ENCODE results near the gene SRRM3. TPM values are rescaled to one million over a fixed set of nuclear protein-coding genes. Genes with fewer than 3 reads are reported as not detected.
A peak's percentile ranks its signal among the peaks of the same experiment; 100 is the strongest.
"Not testable (repeated sequence)": the region's sequence is repeated elsewhere in the genome, so short reads cannot be mapped to it uniquely, and the experiment has no call there.

SRRM3 gene
- total RNA-seq, 1 experiment from 2014 or later = 7.6 TPM

GRCh38 chr7:76231071-76231470, 29.4 kb downstream of the SRRM3 start:
- Histone ChIP-seq H3K36me3 (replicated peaks; ENCODE audit: control insufficient read depth, insufficient read depth, low read length) (no peaks in the 10 kb centered on the region), H3K27me3 (ENCODE audit: control insufficient read depth, insufficient read depth, low read length) (no peaks in the 10 kb centered on the region), H3K4me3 (ENCODE audit: insufficient read depth, low read depth, low read length) (no peak overlapping the region)
- peak; percentile 16 for DNase-seq

DNA sequence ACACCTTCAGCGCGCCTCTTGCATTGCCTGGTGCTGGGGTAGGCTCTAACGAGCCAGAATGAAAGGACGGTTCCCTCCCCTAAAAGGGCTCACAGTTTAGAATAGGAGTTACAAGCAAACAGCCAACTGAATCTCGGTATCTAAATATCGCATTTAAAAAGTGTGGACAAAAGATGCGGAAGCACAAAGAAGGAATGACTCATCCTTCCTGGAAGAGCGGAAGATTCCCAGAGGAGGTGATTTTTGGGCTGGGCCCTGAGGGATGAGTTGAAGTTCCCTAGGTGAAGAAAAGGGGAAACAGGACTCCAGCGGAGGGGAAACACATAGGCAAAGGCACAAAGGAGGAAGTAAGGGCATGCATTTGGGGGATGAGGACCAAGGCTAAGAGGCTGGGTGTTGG, 29.9 kb downstream of the SRRM3 start:
- Histone ChIP-seq H3K27me3 (ENCODE audit: control insufficient read depth, insufficient read depth, low read length) (no peaks in the 10 kb centered on the region), H3K4me3 (ENCODE audit: insufficient read depth, low read depth, low read length) (no peak overlapping the region), H3K36me3 (replicated peaks; ENCODE audit: control insufficient read depth, insufficient read depth, low read length) (no peaks in the 10 kb centered on the region)
- peak; percentile 60 for DNase-seq

- no peaks in the 10 kb centered on the region for H3K27me3 ChIP-seq (ENCODE audit: control insufficient read depth, insufficient read depth, low read length)
- no peak overlapping the region for H3K4me3 ChIP-seq (ENCODE audit: insufficient read depth, low read depth, low read length)
- DNase-seq = peak; percentile 34
- no peaks in the 10 kb centered on the region for H3K36me3 ChIP-seq (replicated peaks; ENCODE audit: control insufficient read depth, insufficient read depth, low read length)
Observed at GRCh38 chr7:76232698-76233097, 31.0 kb downstream of the SRRM3 start.

- no peaks in the 10 kb centered on the region for H3K27me3 ChIP-seq (ENCODE audit: control insufficient read depth, insufficient read depth, low read length)
- peak; percentile 89 for DNase-seq
- H3K36me3 ChIP-seq (replicated peaks; ENCODE audit: control insufficient read depth, insufficient read depth, low read length) = no peaks in the 10 kb centered on the region
Observed at GRCh38 chr7:76233538-76234281, 32.0 kb downstream of the SRRM3 start.

DNA sequence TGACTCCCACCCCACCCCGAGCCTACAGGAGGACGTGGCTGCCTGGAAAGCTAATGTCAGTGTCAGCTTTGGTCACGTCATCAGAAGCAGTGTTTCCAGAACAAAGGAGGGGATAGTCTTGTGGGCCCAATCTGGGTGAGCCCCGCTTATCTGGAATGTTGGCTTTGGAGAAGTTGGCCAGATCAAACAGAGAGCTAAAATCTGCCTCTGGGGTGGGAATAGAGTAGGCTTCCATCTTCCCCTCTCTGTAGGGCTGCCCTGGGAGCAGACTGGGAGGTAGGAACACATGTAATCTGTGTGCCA, 32.5 kb downstream of the SRRM3 start:
- H3K27me3 ChIP-seq (ENCODE audit: control insufficient read depth, insufficient read depth, low read length) = no peaks in the 10 kb centered on the region
- no peak for DNase-seq
- H3K36me3 ChIP-seq (replicated peaks; ENCODE audit: control insufficient read depth, insufficient read depth, low read length) = no peaks in the 10 kb centered on the region
- H3K4me3 ChIP-seq (ENCODE audit: insufficient read depth, low read depth, low read length) = peak overlapping the region; percentile 56; the same call in 1 of the 2 replicates

More at GRCh38 chr7:76233538-76234281, 32.0 kb downstream of the SRRM3 start:
- no peak overlapping the region for H3K4me3 ChIP-seq (ENCODE audit: insufficient read depth, low read depth, low read length)

DNA sequence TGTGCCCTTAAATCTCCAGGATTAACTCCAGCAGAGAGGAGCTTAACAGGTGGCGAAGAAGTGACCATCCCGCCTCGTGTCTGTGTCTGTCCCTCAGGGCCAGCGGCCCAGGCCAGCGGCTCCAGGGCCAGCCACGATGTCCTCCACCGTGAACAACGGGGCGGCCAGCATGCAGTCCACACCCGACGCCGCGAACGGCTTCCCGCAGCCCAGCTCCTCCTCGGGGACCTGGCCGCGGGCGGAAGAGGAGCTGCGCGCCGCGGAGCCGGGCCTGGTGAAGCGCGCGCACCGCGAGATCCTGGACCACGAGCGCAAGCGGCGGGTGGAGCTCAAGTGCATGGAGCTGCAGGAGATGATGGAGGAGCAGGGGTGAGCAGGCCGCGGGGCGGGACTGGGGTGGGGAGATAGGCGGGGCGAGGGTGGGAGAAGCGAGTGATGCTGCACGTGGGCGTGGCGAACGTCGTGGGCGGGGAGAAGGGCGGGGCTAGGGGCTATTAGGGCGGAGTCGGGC, 33.3 kb downstream of the SRRM3 start:
- peak; percentile 98 for DNase-seq

GRCh38 chr7:76236224-76236623, 34.5 kb downstream of the SRRM3 start:
- no peak overlapping the region for H3K4me3 ChIP-seq (ENCODE audit: insufficient read depth, low read depth, low read length)
- no peaks in the 10 kb centered on the region for H3K36me3 ChIP-seq (replicated peaks; ENCODE audit: control insufficient read depth, insufficient read depth, low read length)
- DNase-seq = peak; percentile 68
- H3K27me3 ChIP-seq (ENCODE audit: control insufficient read depth, insufficient read depth, low read length) = no peaks in the 10 kb centered on the region

More for the DNA sequence above, 33.3 kb downstream of the SRRM3 start:
- peak overlapping the region; percentile 56 for H3K4me3 ChIP-seq (ENCODE audit: insufficient read depth, low read depth, low read length)
- H3K27me3 ChIP-seq (ENCODE audit: control insufficient read depth, insufficient read depth, low read length) = no peaks in the 10 kb centered on the region
- H3K36me3 ChIP-seq (replicated peaks; ENCODE audit: control insufficient read depth, insufficient read depth, low read length) = no peaks in the 10 kb centered on the region

DNA sequence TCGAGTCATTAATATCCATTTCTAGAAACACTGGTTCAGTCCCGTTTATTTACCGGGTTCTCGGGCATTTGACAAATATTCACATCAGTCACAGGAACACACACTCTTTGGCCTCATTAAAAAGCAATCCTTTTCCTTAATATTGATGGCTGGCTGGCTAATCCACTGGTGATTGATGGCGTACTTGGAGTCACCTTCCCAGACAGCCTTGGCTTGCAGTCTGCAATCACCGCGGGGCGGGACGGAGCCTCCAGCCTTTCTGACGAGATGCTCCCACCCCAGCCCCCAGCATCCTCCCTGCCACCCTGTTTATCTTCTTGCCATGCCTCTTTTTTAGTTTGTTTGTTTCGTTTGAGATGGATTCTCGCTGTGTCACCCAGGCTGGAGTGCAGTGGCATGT, 36.6 kb downstream of the SRRM3 start:
- peak; percentile 32 for DNase-seq
- no peaks in the 10 kb centered on the region for H3K27me3 ChIP-seq (ENCODE audit: control insufficient read depth, insufficient read depth, low read length)
- H3K4me3 ChIP-seq (ENCODE audit: insufficient read depth, low read depth, low read length) = no peak overlapping the region
- no peaks in the 10 kb centered on the region for H3K36me3 ChIP-seq (replicated peaks; ENCODE audit: control insufficient read depth, insufficient read depth, low read length)

- Histone ChIP-seq H3K27me3 (ENCODE audit: control insufficient read depth, insufficient read depth, low read length) (no peaks in the 10 kb centered on the region), H3K36me3 (replicated peaks; ENCODE audit: control insufficient read depth, insufficient read depth, low read length) (no peaks in the 10 kb centered on the region), H3K4me3 (ENCODE audit: insufficient read depth, low read depth, low read length) (no peak overlapping the region)
- no peak for DNase-seq
Observed at GRCh38 chr7:76241141-76241540, 39.4 kb downstream of the SRRM3 start.

DNA sequence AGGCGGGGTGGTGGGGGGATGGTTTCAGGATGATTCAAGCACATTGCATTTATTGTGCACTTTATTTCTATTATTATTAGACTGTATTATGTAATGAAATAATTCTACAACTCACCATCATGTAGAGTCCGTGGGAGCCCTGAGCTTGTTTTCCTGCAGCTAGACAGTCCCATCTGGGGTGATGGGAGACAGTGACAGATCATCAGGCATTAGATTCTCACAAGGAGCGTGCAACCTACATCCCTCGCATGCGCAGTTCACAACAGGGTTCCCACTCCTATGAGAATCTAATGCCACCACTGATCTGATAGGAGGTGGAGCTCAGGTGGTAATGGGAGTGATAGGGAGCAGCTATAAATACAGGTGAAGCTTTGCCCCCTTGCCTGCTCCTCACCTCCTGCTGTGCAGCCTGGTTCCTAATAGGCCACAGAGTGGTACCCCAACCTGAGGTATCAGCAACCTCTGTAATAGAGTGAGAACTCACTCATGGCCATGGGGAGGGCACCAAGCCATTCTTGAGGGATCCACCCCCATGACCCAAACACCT, 40.9 kb downstream of the SRRM3 start:
- not testable (repeated sequence) for H3K36me3 ChIP-seq (replicated peaks; ENCODE audit: control insufficient read depth, insufficient read depth, low read length); DNase-seq; H3K4me3 ChIP-seq (ENCODE audit: insufficient read depth, low read depth, low read length); H3K27me3 ChIP-seq (ENCODE audit: control insufficient read depth, insufficient read depth, low read length)

DNA sequence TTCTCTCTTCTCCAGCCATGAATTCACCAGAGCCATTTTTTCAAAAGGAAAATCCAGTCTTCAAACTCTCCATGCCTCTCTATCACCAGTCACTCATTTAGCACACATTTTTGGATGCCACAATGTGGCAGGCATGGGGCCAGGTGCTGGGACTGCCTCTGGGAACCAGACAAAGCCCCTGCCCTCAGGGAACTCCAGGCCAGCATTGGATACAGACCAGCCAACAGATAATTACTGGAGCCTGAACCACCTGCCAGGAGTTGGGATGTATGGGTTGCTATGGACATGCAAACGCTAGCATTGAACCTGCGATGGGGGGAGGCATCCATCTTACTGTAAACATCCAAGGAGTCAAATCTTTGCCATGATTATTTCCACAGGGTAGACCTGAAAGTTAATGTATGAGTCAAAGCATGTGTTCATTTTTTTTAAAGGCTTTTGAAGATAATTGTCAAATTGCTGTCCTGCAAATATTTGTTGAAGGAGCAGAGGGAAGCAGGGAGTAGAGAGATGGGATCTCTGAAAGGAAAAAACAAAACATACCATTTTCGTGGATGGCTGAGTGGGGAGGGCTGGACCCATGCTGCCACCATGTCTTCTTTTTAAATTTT, 43.2 kb downstream of the SRRM3 start:
- Histone ChIP-seq H3K36me3 (replicated peaks; ENCODE audit: control insufficient read depth, insufficient read depth, low read length) (no peaks in the 10 kb centered on the region), H3K4me3 (ENCODE audit: insufficient read depth, low read depth, low read length) (no peak overlapping the region), H3K27me3 (ENCODE audit: control insufficient read depth, insufficient read depth, low read length) (no peaks in the 10 kb centered on the region)
- peak; percentile 55 for DNase-seq

GRCh38 chr7:76246804-76247389, 45.2 kb downstream of the SRRM3 start:
- Histone ChIP-seq H3K4me3 (ENCODE audit: insufficient read depth, low read depth, low read length) (no peak overlapping the region), H3K27me3 (ENCODE audit: control insufficient read depth, insufficient read depth, low read length) (no peaks in the 10 kb centered on the region), H3K36me3 (replicated peaks; ENCODE audit: control insufficient read depth, insufficient read depth, low read length) (no peaks in the 10 kb centered on the region)
- peak; percentile 19 for DNase-seq

DNA sequence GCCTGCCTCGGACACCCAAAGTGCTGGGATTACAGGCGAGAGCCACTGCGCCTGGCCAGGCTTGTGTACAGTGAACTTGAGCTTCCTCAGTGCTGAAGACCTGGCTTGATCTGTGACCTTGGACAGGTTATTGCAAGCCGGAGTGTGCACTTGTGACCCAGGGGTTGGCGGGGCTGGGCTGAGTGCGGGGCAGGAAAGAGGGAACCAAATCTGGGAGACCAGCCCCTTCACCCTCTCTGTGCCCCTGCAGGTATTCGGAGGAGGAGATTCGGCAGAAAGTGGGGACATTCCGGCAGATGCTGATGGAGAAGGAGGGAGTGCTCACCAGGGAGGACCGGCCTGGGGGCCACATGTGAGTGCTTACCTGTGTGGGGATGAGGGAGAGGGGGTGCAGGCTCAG, 46.2 kb downstream of the SRRM3 start:
- no peak overlapping the region for H3K4me3 ChIP-seq (ENCODE audit: insufficient read depth, low read depth, low read length)
- no peak for DNase-seq
- H3K27me3 ChIP-seq (ENCODE audit: control insufficient read depth, insufficient read depth, low read length) = no peaks in the 10 kb centered on the region
- no peaks in the 10 kb centered on the region for H3K36me3 ChIP-seq (replicated peaks; ENCODE audit: control insufficient read depth, insufficient read depth, low read length)

DNA sequence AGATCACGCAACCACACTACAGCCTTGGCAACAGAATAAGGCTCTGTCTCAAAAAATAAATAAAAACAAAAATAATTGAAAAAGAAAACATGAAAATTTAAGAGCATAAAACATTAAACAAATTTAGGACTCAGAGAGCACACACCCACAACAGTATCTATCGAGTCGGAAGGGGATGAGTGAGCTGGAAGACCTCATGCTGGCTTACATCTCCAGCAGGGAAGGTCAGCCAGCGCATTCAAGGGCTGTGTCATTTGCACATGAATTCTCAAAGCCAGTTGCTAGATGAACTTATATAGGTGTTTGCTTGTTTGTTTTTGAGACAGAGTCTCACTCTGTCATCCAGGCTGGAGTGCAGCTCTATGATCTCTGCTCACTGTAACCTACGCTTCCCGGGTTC, 50.3 kb downstream of the SRRM3 start:
- Histone ChIP-seq H3K4me3 (ENCODE audit: insufficient read depth, low read depth, low read length) (no peak overlapping the region), H3K36me3 (replicated peaks; ENCODE audit: control insufficient read depth, insufficient read depth, low read length) (no peaks in the 10 kb centered on the region), H3K27me3 (ENCODE audit: control insufficient read depth, insufficient read depth, low read length) (no peaks in the 10 kb centered on the region)
- peak; percentile 74 for DNase-seq

DNA sequence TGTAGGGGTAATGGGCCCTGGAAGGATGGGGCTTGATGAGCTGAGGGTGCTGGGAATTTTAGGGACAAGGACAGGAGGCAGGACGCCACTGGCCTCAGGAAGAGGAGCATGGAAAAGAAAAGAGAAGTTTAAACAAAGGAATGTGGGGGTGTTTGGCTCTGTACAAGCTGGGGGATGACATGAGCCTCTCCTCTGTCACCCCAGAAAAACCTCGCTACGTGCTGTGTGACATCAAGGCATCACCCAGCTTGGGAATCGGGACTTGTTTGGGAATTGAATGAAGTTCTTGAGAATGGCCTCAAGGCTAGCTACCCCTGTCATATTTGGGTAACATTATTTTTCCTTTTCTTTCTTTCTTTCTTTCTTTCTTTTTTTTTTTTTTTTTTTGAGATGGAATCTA, 53.1 kb downstream of the SRRM3 start:
- no peak for DNase-seq
- Histone ChIP-seq H3K36me3 (replicated peaks; ENCODE audit: control insufficient read depth, insufficient read depth, low read length) (no peaks in the 10 kb centered on the region), H3K4me3 (ENCODE audit: insufficient read depth, low read depth, low read length) (no peak overlapping the region), H3K27me3 (ENCODE audit: control insufficient read depth, insufficient read depth, low read length) (peaks cover 4% of the 10 kb centered on the region; the same call in 1 of the 2 replicates)

Data from H7 (cell line).